ENCODE data around the gene TRABD2B. TPM values are rescaled to one million over a fixed set of nuclear protein-coding genes. Genes with fewer than 3 reads are reported as not detected.

The TRABD2B gene
- total RNA-seq, 1 donor from 2014 or later, result 1.4 TPM

GRCh38 chr1:47927165-47927564 is 70.0 kb downstream of the TRABD2B start:
- no peak overlapping the region for H3K4me3 ChIP-seq
- DNase-seq, result no peak
- no peak for TF ChIP-seq CTCF (IDR thresholded peaks at IDR 0.05; ENCODE audit: borderline replicate concordance)
- no peaks in the 10 kb centered on the region for H3K4me1 ChIP-seq
- H3K9me3 ChIP-seq (replicated peaks), result no peaks in the 10 kb centered on the region
- H3K36me3 ChIP-seq, result no peaks in the 10 kb centered on the region
- intact Hi-C loops (cut with micrococcal nuclease), result no loop called here
- peaks cover 39% of the 10 kb centered on the region for H3K27me3 ChIP-seq (ENCODE audit: low read depth)
- no peak overlapping the region for H3K27ac ChIP-seq (replicated peaks)

- DNase-seq, result no peak
- Histone ChIP-seq H3K9me3 (replicated peaks) (no peaks in the 10 kb centered on the region), H3K36me3 (no peaks in the 10 kb centered on the region), H3K4me1 (no peaks in the 10 kb centered on the region), H3K27me3 (ENCODE audit: low read depth) (peaks cover 36% of the 10 kb centered on the region), H3K4me3 (no peak overlapping the region), H3K27ac (replicated peaks) (no peak overlapping the region)
- intact Hi-C loops (cut with micrococcal nuclease), result no loop called here
- no peak for TF ChIP-seq CTCF (IDR thresholded peaks at IDR 0.05; ENCODE audit: borderline replicate concordance)
These were observed 70.7 kb downstream of the TRABD2B start for GRCh38 chr1:47926461-47926999.

- no peak for TF ChIP-seq CTCF (IDR thresholded peaks at IDR 0.05; ENCODE audit: borderline replicate concordance)
- Histone ChIP-seq H3K27ac (replicated peaks) (no peak overlapping the region), H3K36me3 (no peaks in the 10 kb centered on the region), H3K4me1 (no peaks in the 10 kb centered on the region), H3K4me3 (no peak overlapping the region), H3K9me3 (replicated peaks) (no peaks in the 10 kb centered on the region), H3K27me3 (ENCODE audit: low read depth) (peaks cover 33% of the 10 kb centered on the region)
- DNase-seq, result no peak
- intact Hi-C loops (cut with micrococcal nuclease), result no loop called here
These were observed 72.7 kb downstream of the TRABD2B start for GRCh38 chr1:47924270-47925048.

- Histone ChIP-seq H3K4me1 (peaks cover 10% of the 10 kb centered on the region), H3K36me3 (no peaks in the 10 kb centered on the region), H3K4me3 (no peak overlapping the region), H3K27ac (replicated peaks) (no peak overlapping the region), H3K27me3 (ENCODE audit: low read depth) (peaks cover 22% of the 10 kb centered on the region), H3K9me3 (replicated peaks) (no peaks in the 10 kb centered on the region)
- intact Hi-C loops (cut with micrococcal nuclease), result no loop called here
- TF ChIP-seq CTCF (IDR thresholded peaks at IDR 0.05; ENCODE audit: borderline replicate concordance), result no peak
- DNase-seq, result no peak
These were observed 75.2 kb downstream of the TRABD2B start for GRCh38 chr1:47921935-47922415.

GRCh38 chr1:47919113-47919833 is 77.9 kb downstream of the TRABD2B start:
- intact Hi-C loops (cut with micrococcal nuclease), result no loop called here
- Histone ChIP-seq H3K9me3 (replicated peaks) (no peaks in the 10 kb centered on the region), H3K27ac (replicated peaks) (no peak overlapping the region), H3K4me3 (no peak overlapping the region), H3K27me3 (ENCODE audit: low read depth) (peaks cover 15% of the 10 kb centered on the region), H3K36me3 (no peaks in the 10 kb centered on the region), H3K4me1 (peaks cover 10% of the 10 kb centered on the region)
- DNase-seq, result no peak
- no peak for TF ChIP-seq CTCF (IDR thresholded peaks at IDR 0.05; ENCODE audit: borderline replicate concordance)
